ENCODE results near the gene LPAR2. TPM values are rescaled to one million over a fixed set of nuclear protein-coding genes. Genes with fewer than 3 reads are reported as not detected.

Gene LPAR2
- total RNA-seq, 1 donor, result 0.72 TPM

GRCh38 chr19:19649155-19649554, 21.1 kb upstream of the LPAR2 start:
- Histone ChIP-seq H2AFZ (ENCODE audit: low read length) (no peak overlapping the region), H4K20me1 (ENCODE audit: insufficient read depth, low read length) (peaks cover 4% of the 10 kb centered on the region), H3K36me3 (ENCODE audit: insufficient read depth, low read length) (peaks cover 66% of the 10 kb centered on the region), H3K4me1 (ENCODE audit: insufficient read depth, low read length) (no peaks in the 10 kb centered on the region), H3K4me3 (ENCODE audit: insufficient read depth, low read length) (no peak overlapping the region), H3K4me2 (ENCODE audit: insufficient read depth, low read length) (no peak overlapping the region), H3K27me3 (ENCODE audit: insufficient read depth, low read length) (no peaks in the 10 kb centered on the region), H3K27ac (ENCODE audit: low read depth, low read length) (no peak overlapping the region), H3K9me3 (ENCODE audit: low read depth, low read length) (no peaks in the 10 kb centered on the region), H3K79me2 (ENCODE audit: insufficient read depth, low read length) (no peaks in the 10 kb centered on the region)
- TF ChIP-seq, protein P1, sequence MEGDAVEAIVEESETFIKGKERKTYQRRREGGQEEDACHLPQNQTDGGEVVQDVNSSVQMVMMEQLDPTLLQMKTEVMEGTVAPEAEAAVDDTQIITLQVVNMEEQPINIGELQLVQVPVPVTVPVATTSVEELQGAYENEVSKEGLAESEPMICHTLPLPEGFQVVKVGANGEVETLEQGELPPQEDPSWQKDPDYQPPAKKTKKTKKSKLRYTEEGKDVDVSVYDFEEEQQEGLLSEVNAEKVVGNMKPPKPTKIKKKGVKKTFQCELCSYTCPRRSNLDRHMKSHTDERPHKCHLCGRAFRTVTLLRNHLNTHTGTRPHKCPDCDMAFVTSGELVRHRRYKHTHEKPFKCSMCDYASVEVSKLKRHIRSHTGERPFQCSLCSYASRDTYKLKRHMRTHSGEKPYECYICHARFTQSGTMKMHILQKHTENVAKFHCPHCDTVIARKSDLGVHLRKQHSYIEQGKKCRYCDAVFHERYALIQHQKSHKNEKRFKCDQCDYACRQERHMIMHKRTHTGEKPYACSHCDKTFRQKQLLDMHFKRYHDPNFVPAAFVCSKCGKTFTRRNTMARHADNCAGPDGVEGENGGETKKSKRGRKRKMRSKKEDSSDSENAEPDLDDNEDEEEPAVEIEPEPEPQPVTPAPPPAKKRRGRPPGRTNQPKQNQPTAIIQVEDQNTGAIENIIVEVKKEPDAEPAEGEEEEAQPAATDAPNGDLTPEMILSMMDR (IDR thresholded peaks at IDR 0.05; ENCODE audit: extremely low read depth, low read depth, low read length), result no peak
- peak; percentile 78 for DNase-seq (ENCODE audit: insufficient read length, low spot score, missing footprints)

DNA sequence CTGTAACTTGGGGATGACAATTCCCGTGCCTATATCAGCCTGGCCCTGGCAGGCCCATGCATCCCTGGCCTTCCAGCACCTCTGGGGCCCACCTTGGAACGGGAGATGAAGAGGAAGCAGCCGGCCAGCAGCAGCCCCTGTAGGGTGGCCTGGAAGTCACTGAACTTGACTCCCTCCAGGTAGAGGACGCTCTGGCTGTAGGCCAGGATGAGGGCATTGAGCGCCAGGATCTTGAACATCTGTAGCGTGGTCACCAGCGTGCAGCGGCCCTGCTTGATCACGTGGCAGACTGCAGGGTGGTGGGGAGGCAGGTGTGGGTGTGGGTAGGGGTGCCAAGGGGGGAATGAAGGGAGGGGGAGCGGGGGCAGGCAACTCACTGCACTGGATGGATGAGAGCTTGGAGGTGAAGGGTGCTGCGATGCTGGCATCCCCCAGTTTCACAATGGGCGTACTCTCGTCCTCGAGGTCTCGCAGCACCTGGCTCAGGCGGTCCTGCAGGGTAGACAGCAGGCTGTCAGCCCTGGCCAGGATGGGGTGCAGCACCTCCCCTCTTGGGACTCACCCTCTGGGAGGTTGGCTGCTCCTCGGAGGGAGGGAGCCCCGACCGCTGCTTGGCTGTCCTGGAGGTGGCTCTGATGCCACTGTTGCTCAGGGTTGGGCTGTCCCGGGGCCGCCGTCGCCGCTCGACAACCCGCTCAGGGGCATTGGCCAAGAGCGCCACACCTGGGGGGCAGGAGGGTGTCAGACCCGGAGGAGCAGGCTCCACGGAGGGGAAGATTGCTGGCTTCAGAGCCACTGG, 19.2 kb upstream of the LPAR2 start:
- peaks cover 4% of the 10 kb centered on the region for H4K20me1 ChIP-seq (ENCODE audit: insufficient read depth, low read length)
- no peak overlapping the region for H3K4me2 ChIP-seq (ENCODE audit: insufficient read depth, low read length)
- no peak overlapping the region for H2AFZ ChIP-seq (ENCODE audit: low read length)
- peaks cover 52% of the 10 kb centered on the region for H3K36me3 ChIP-seq (ENCODE audit: insufficient read depth, low read length)
- no peak overlapping the region for H3K27ac ChIP-seq (ENCODE audit: low read depth, low read length)
- H3K4me3 ChIP-seq (ENCODE audit: insufficient read depth, low read length), result no peak overlapping the region
- peaks cover 8% of the 10 kb centered on the region for H3K79me2 ChIP-seq (ENCODE audit: insufficient read depth, low read length)
- peak; percentile 77 for DNase-seq (ENCODE audit: insufficient read length, low spot score, missing footprints)
- H3K4me1 ChIP-seq (ENCODE audit: insufficient read depth, low read length), result peaks cover 8% of the 10 kb centered on the region
- TF ChIP-seq, protein P1 (IDR thresholded peaks at IDR 0.05; ENCODE audit: extremely low read depth, low read depth, low read length), result no peak
- H3K9me3 ChIP-seq (ENCODE audit: low read depth, low read length), result no peaks in the 10 kb centered on the region
- H3K27me3 ChIP-seq (ENCODE audit: insufficient read depth, low read length), result no peaks in the 10 kb centered on the region

GRCh38 chr19:19645233-19645870, 17.3 kb upstream of the LPAR2 start:
- Histone ChIP-seq H2AFZ (ENCODE audit: low read length) (no peak overlapping the region), H3K36me3 (ENCODE audit: insufficient read depth, low read length) (peaks cover 39% of the 10 kb centered on the region), H3K9me3 (ENCODE audit: low read depth, low read length) (no peaks in the 10 kb centered on the region), H3K27ac (ENCODE audit: low read depth, low read length) (no peak overlapping the region), H3K4me1 (ENCODE audit: insufficient read depth, low read length) (peaks cover 8% of the 10 kb centered on the region), H3K79me2 (ENCODE audit: insufficient read depth, low read length) (peaks cover 8% of the 10 kb centered on the region), H4K20me1 (ENCODE audit: insufficient read depth, low read length) (no peaks in the 10 kb centered on the region), H3K4me3 (ENCODE audit: insufficient read depth, low read length) (no peak overlapping the region), H3K4me2 (ENCODE audit: insufficient read depth, low read length) (no peak overlapping the region), H3K27me3 (ENCODE audit: insufficient read depth, low read length) (no peaks in the 10 kb centered on the region)
- TF ChIP-seq, protein P1 (IDR thresholded peaks at IDR 0.05; ENCODE audit: extremely low read depth, low read depth, low read length), result no peak
- DNase-seq (ENCODE audit: insufficient read length, low spot score, missing footprints), result no peak

DNA sequence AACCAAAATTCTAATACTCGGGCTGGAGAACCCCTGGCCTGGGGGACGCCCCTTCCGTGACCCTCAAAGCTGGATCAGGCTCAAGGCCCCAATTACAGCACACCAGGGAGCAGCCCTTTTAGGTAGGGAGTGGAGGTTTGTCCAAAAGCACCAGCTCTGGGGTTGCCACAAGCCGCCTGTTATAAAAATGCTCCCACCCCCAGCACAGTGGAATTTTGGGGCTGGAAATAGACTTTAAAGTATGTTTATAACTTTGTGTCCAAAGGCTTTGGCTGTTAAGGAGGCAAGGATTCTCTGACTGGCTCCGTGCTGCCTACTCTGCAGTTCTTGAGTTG, 16.0 kb upstream of the LPAR2 start:
- TF ChIP-seq, protein P1 (IDR thresholded peaks at IDR 0.05; ENCODE audit: extremely low read depth, low read depth, low read length), result no peak
- DNase-seq (ENCODE audit: insufficient read length, low spot score, missing footprints), result no peak
- Histone ChIP-seq H3K79me2 (ENCODE audit: insufficient read depth, low read length) (peaks cover 8% of the 10 kb centered on the region), H3K27me3 (ENCODE audit: insufficient read depth, low read length) (no peaks in the 10 kb centered on the region), H2AFZ (ENCODE audit: low read length) (no peak overlapping the region), H3K27ac (ENCODE audit: low read depth, low read length) (no peak overlapping the region), H3K4me1 (ENCODE audit: insufficient read depth, low read length) (peaks cover 8% of the 10 kb centered on the region), H3K36me3 (ENCODE audit: insufficient read depth, low read length) (peaks cover 34% of the 10 kb centered on the region), H3K4me3 (ENCODE audit: insufficient read depth, low read length) (peak overlapping the region; percentile 97), H3K4me2 (ENCODE audit: insufficient read depth, low read length) (peak overlapping the region; percentile 86), H3K9me3 (ENCODE audit: low read depth, low read length) (no peaks in the 10 kb centered on the region), H4K20me1 (ENCODE audit: insufficient read depth, low read length) (no peaks in the 10 kb centered on the region)
